Kidney capillary endothelial cell (primary cell): ENCODE results near the gene DDX56.
"Not testable (repeated sequence)": the region's sequence is repeated elsewhere in the genome, so short reads cannot be mapped to it uniquely, and the experiment has no call there.

Experiments
- DNase-seq: peaks from one replicate; pipeline ENCODE4 v3.0.0-alpha.2; 2018; ENCODE audit warnings: low spot score

DDX56 gene

GRCh38 chr7:44562622-44562962 lies 11.1 kb downstream of the DDX56 start:
- not testable (repeated sequence) for DNase-seq

- DNase-seq, result no peak
These were observed 11.6 kb downstream of the DDX56 start for GRCh38 chr7:44561962-44562621.

GRCh38 chr7:44561481-44561880 lies 12.2 kb downstream of the DDX56 start:
- no peak for DNase-seq

- no peak for DNase-seq
These were observed 14.2 kb downstream of the DDX56 start for GRCh38 chr7:44559485-44559884.

GRCh38 chr7:44557485-44557884 lies 16.2 kb downstream of the DDX56 start:
- no peak for DNase-seq

- no peak for DNase-seq
These were observed 18.4 kb downstream of the DDX56 start for GRCh38 chr7:44555350-44555749.

- DNase-seq, result not testable (repeated sequence)
These were observed 21.2 kb downstream of the DDX56 start for GRCh38 chr7:44552473-44553005.

GRCh38 chr7:44549457-44549856 lies 24.3 kb downstream of the DDX56 start:
- DNase-seq, result no peak

GRCh38 chr7:44548893-44549292 lies 24.8 kb downstream of the DDX56 start:
- DNase-seq, result no peak

- no peak for DNase-seq
These were observed 26.0 kb downstream of the DDX56 start for GRCh38 chr7:44547536-44548231.

- DNase-seq, result no peak
These were observed 31.7 kb downstream of the DDX56 start for GRCh38 chr7:44541876-44542610.

- DNase-seq, result no peak
These were observed 32.5 kb downstream of the DDX56 start, which contains the start of gene NPC1L1 for GRCh38 chr7:44541028-44541869. Gene NPC1L1 (minus strand): TSS chr7:44541330. CDS start chr7:44541259, 71 bp downstream.

GRCh38 chr7:44540592-44541027 lies 33.1 kb downstream of the DDX56 start:
- DNase-seq, result no peak

- DNase-seq, result no peak
These were observed 33.8 kb downstream of the DDX56 start for GRCh38 chr7:44539669-44540506.

- DNase-seq, result no peak
These were observed 34.7 kb downstream of the DDX56 start for GRCh38 chr7:44538798-44539668.

GRCh38 chr7:44538093-44538797 lies 35.5 kb downstream of the DDX56 start:
- DNase-seq, result no peak

- no peak for DNase-seq
These were observed 36.3 kb downstream of the DDX56 start for GRCh38 chr7:44537442-44537841.

GRCh38 chr7:44536090-44536489 lies 37.6 kb downstream of the DDX56 start:
- no peak for DNase-seq

GRCh38 chr7:44535348-44536064 lies 38.2 kb downstream of the DDX56 start:
- DNase-seq, result no peak
